HepG2 (cell line): ENCODE results near the gene MTPN.

Experiments
- MAF1 ChIP-seq: sonication (generic); formaldehyde crosslinking; IDR thresholded peaks from 2 replicates; pipeline ENCODE4 v1.5.0; 2020; ENCODE audit warnings: missing genetic modification reagents, borderline replicate concordance
- POLR2AphosphoS5 ChIP-seq: IDR thresholded peaks from 2 replicates; pipeline ENCODE4 v1.6.1; 2012; ENCODE audit warnings: low read depth, low read length
- RAD21 ChIP-seq: fragments of 450-650 bp; formaldehyde crosslinking; IDR thresholded peaks from 2 replicates; pipeline ENCODE4 v1.5.0; 2020; ENCODE audit warnings: mild to moderate bottlenecking
- SSRP1 ChIP-seq: IDR thresholded peaks from 2 replicates; pipeline ENCODE4 v1.6.1; 2016; ENCODE audit warnings: control low read depth
- ZNF331 ChIP-seq: sonication (generic); formaldehyde crosslinking; IDR thresholded peaks from 2 replicates; pipeline ENCODE4 v1.4.0; 2020; ENCODE audit warnings: missing genetic modification reagents
- ZNF639 ChIP-seq: conservative IDR thresholded peaks from 2 replicates; pipeline ENCODE4 v1.6.1; 2018; ENCODE audit warnings: missing genetic modification reagents

DNA sequence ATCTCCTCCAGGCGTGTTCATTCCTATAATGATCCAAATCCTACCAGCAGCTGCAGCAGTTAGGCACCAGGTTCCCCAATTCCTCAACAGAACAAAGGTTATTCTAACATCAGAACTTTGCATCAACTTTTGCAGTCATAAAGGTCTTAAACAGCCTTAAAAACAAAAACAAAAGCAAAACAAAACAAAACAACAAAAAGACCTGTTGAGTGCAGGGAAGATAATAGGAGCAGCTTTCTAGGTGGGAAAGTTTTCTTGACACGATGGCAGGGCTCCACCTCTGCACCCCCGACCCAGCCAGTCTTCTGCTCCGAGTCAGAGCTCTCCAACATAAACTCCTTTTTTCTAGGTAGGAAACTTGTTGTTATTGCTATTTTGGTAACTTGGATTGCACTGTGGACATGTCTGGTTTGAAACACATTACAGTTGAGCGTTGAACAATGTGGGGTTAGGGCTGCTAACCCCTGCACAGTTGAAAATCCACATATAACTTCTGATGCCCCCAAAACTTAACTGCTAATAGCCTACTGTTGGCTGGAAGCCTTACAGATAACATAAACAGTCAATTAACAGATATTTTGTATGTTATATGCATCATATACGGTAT, 77.6 kb downstream of the MTPN start:
- TF ChIP-seq ZNF639 (CRISPR knock-in tag) (no peak), RAD21 (CRISPR knock-in tag) (no peak), POLR2AphosphoS5 (no peak), SSRP1 (CRISPR knock-in tag) (no peak), ZNF331 (no peak), MAF1 (CRISPR knock-in tag) (no peak)
